ENCODE data around the gene TRAPPC12. TPM values are rescaled to one million over a fixed set of nuclear protein-coding genes. Genes with fewer than 3 reads are reported as not detected.
A peak's percentile ranks its signal among the peaks of the same experiment; 100 is the strongest.

Gene TRAPPC12
- total RNA-seq, 1 donor from 2014 or later: 89.7 TPM

DNA sequence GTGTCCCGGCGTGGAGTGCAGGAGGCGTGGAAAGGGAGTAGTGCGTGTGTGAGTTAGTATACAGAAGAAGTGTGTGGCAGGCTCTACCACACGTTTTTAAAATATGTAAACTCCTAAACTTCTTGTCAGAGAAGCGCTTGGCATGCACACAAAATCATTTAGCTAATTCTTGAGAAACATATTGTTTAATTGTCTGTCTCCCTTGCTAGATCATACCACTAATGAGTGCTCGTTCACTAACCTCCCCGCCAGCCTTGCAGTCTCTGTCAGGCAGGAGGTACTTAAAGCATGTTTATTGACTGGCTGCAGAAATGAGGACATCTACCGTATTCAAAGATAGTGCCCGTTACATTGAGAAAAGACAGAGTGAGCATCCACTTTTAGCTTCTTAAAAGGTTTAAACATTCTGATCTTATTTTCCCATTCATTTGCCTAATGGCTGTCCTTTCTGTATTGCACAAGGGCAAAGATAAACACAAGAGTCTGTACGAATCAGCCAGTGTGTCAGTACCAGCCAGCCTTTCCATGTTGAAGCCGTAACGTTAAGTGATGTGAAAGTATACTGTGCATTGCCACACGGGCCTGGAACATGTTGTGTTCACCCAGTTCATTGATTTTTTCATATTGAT is 41.4 kb downstream of the TRAPPC12 start:
- H3K4me3 Mint-ChIP-seq (ENCODE audit: unreplicated experiment): no peak overlapping the region
- no peaks in the 10 kb centered on the region for H3K4me1 Mint-ChIP-seq (ENCODE audit: unreplicated experiment)
- H3K27ac Mint-ChIP-seq (ENCODE audit: unreplicated experiment): no peak overlapping the region

DNA sequence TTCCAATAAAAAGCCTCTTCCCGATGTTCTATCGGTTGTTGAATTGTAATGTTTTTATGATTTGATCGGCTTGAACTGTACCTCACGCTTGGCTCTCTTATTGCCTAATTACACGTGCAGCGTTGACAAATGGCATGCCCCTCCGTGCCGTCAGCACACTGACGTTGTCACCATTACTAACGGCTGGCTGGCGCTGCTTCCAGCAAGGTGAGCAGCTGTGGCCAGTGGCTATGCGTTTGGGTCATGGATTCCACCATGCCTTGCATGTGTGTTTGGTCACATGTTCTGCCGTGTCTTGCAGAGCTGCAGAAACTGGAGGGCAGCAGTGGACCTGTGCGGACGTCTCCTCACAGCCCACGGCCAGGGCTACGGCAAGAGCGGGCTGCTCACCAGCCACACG is 42.1 kb downstream of the TRAPPC12 start:
- no peak overlapping the region for H3K4me3 Mint-ChIP-seq (ENCODE audit: unreplicated experiment)
- H3K27ac Mint-ChIP-seq (ENCODE audit: unreplicated experiment): no peak overlapping the region
- no peaks in the 10 kb centered on the region for H3K9me3 Mint-ChIP-seq (ENCODE audit: unreplicated experiment)
- H3K27me3 Mint-ChIP-seq (ENCODE audit: unreplicated experiment): no peaks in the 10 kb centered on the region
- TF ChIP-seq, protein P1, sequence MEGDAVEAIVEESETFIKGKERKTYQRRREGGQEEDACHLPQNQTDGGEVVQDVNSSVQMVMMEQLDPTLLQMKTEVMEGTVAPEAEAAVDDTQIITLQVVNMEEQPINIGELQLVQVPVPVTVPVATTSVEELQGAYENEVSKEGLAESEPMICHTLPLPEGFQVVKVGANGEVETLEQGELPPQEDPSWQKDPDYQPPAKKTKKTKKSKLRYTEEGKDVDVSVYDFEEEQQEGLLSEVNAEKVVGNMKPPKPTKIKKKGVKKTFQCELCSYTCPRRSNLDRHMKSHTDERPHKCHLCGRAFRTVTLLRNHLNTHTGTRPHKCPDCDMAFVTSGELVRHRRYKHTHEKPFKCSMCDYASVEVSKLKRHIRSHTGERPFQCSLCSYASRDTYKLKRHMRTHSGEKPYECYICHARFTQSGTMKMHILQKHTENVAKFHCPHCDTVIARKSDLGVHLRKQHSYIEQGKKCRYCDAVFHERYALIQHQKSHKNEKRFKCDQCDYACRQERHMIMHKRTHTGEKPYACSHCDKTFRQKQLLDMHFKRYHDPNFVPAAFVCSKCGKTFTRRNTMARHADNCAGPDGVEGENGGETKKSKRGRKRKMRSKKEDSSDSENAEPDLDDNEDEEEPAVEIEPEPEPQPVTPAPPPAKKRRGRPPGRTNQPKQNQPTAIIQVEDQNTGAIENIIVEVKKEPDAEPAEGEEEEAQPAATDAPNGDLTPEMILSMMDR (IDR thresholded peaks at IDR 0.05): no peak
- H3K4me1 Mint-ChIP-seq (ENCODE audit: unreplicated experiment): no peaks in the 10 kb centered on the region
- H3K36me3 Mint-ChIP-seq (ENCODE audit: unreplicated experiment): peaks cover 43% of the 10 kb centered on the region
- DNase-seq (ENCODE audit: extremely low spot score, unreplicated experiment): no peak

More for the DNA sequence above, 41.4 kb downstream of the TRAPPC12 start:
- DNase-seq (ENCODE audit: extremely low spot score, unreplicated experiment): no peak
- Mint-ChIP-seq H3K36me3 (ENCODE audit: unreplicated experiment) (peaks cover 42% of the 10 kb centered on the region), H3K9me3 (ENCODE audit: unreplicated experiment) (no peaks in the 10 kb centered on the region), H3K27me3 (ENCODE audit: unreplicated experiment) (no peaks in the 10 kb centered on the region)
- TF ChIP-seq, protein P1 (IDR thresholded peaks at IDR 0.05): no peak

DNA sequence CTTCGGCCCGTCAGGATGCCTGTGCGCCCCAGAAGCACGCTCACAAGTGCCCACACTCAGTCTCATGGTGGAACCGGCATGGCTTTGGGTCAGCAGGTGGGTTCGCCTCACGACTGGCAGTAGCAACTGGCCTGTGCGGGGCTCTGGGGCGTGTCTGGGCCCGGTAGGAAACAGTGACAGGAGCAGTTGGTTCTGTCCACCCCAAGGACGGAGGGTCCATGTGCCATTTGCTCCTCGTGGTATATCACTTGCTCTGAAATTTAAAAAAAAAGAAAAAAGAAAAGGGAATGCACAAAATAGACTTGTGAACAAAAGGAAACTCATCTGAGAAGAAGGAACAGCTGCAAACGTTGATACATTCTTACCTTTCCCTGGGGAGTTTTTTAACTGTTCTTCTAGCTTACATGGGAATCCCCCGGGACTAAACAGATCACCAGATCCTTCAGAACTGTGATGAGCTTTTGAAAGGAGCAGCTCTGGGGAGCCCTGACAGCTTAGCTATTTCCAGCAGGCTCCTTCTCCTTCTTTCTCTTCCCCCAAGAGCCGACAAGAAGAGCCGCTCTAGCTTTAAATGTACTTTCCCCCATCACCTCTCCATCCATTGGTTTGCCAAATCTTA is 42.8 kb downstream of the TRAPPC12 start:
- TF ChIP-seq, protein P1 (IDR thresholded peaks at IDR 0.05): no peak
- Mint-ChIP-seq H3K27ac (ENCODE audit: unreplicated experiment) (no peak overlapping the region), H3K4me3 (ENCODE audit: unreplicated experiment) (no peak overlapping the region), H3K27me3 (ENCODE audit: unreplicated experiment) (no peaks in the 10 kb centered on the region), H3K9me3 (ENCODE audit: unreplicated experiment) (no peaks in the 10 kb centered on the region), H3K4me1 (ENCODE audit: unreplicated experiment) (no peaks in the 10 kb centered on the region), H3K36me3 (ENCODE audit: unreplicated experiment) (peaks cover 43% of the 10 kb centered on the region)
- DNase-seq (ENCODE audit: extremely low spot score, unreplicated experiment): no peak

DNA sequence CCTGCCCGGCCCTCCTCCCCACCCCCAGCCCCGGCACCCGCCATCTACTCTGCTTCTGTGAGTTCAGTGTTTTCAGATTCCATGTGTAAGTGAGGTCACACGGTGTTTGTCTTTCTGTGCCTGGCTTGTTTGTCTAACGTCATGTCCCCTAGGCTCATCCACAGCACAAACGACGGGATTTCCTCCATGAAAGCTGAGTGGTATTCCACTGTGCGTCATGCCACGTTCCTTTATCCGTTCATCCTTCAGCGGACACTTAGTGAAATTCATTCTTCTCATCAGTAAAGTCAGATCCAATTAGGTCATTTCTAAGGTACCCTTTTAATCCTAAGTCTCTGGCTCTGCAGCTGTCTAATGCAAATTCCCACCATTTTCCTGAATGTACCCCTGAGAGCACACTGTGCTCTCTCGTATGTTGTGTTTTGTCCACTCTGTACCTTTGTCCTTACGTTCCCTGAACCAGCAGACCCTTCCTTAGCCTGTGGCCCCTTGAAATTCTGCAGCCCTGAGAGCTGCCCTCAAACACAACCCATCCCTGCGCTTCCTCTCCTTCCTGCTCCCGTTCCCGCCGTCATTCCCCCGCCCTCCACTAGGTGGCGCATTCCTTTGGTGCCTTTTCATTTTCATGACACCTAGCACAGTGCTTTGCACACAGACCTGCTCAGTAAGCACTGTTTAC is 44.1 kb downstream of the TRAPPC12 start:
- no peaks in the 10 kb centered on the region for H3K4me1 Mint-ChIP-seq (ENCODE audit: unreplicated experiment)
- no peaks in the 10 kb centered on the region for H3K9me3 Mint-ChIP-seq (ENCODE audit: unreplicated experiment)
- H3K4me3 Mint-ChIP-seq (ENCODE audit: unreplicated experiment): no peak overlapping the region
- peak; percentile 88 for DNase-seq (ENCODE audit: extremely low spot score, unreplicated experiment)
- TF ChIP-seq, protein P1 (IDR thresholded peaks at IDR 0.05): peak; percentile 95
- H3K27ac Mint-ChIP-seq (ENCODE audit: unreplicated experiment): no peak overlapping the region
- H3K36me3 Mint-ChIP-seq (ENCODE audit: unreplicated experiment): peaks cover 46% of the 10 kb centered on the region
- H3K27me3 Mint-ChIP-seq (ENCODE audit: unreplicated experiment): no peaks in the 10 kb centered on the region

DNA sequence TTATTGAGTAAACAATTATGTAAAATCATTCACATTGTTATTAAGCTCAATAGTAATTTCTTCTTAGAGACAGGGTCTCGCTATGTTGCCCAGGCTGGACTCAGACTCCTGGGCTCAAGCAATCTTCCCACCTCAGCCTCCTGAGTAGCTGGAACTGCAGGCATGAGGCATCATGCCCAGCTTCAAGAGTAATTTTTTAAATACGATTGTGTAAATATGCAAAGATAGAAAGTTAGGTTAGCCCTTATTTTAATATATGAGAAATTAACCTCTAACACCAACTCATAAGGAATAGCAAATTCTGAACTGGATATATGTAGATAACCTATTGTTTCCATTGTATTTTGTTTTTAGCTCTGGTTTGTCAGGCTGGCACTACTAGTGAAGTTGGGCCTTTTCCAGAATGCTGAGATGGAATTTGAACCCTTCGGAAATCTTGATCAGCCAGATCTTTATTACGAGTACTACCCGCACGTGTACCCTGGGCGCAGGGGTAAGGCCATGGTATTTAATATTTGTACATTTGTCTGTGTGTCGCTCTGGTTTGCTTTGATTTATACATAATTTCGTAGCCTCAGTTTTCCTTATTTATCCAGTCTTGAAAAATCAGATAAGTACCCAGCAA is 44.8 kb downstream of the TRAPPC12 start:
- peaks cover 53% of the 10 kb centered on the region for H3K36me3 Mint-ChIP-seq (ENCODE audit: unreplicated experiment)

More for the DNA sequence above, 44.8 kb downstream of the TRAPPC12 start:
- TF ChIP-seq, protein P1 (IDR thresholded peaks at IDR 0.05): peak; percentile 26
- H3K9me3 Mint-ChIP-seq (ENCODE audit: unreplicated experiment): no peaks in the 10 kb centered on the region
- no peaks in the 10 kb centered on the region for H3K4me1 Mint-ChIP-seq (ENCODE audit: unreplicated experiment)
- no peaks in the 10 kb centered on the region for H3K27me3 Mint-ChIP-seq (ENCODE audit: unreplicated experiment)
- H3K27ac Mint-ChIP-seq (ENCODE audit: unreplicated experiment): no peak overlapping the region
- H3K4me3 Mint-ChIP-seq (ENCODE audit: unreplicated experiment): no peak overlapping the region
- DNase-seq (ENCODE audit: extremely low spot score, unreplicated experiment): no peak

Measured in osteocyte (in vitro differentiated cells).